HepG2 (cell line): ENCODE data around the gene ZDHHC14. TPM values are rescaled to one million over a fixed set of nuclear protein-coding genes. Genes with fewer than 3 reads are reported as not detected.
A peak's percentile ranks its signal among the peaks of the same experiment; 100 is the strongest.

ENCODE experiments used
- EHMT2 ChIP-seq: fragments of 200-600 bp; sonication (generic); IDR thresholded peaks from 2 replicates; pipeline ENCODE4 v1.7.0; 2017; ENCODE audit warnings: antibody characterized with exemption, low read depth, low read length, borderline replicate concordance
- ELF1 ChIP-seq: sonication (generic); formaldehyde crosslinking; IDR thresholded peaks from 2 replicates; pipeline ENCODE4 v1.4.0; 2020; ENCODE audit warnings: missing genetic modification reagents
- KDM4B ChIP-seq: sonication (generic); formaldehyde crosslinking; IDR thresholded peaks from 2 replicates; pipeline ENCODE4 v1.4.0; 2020; ENCODE audit warnings: missing genetic modification reagents
- LCORL ChIP-seq, 2 experiments: fragments of 450-650 bp in 1 of 2; sonication (generic) in 1 of 2; formaldehyde crosslinking in 1 of 2; IDR thresholded peaks; 2 replicates each; pipeline versions ENCODE4 v1.5.0 to v1.6.1; 2017 to 2020; ENCODE audit warnings: antibody characterized with exemption in 1 of 2, missing genetic modification reagents in 1 of 2
- MAX ChIP-seq: IDR thresholded peaks from 2 replicates; pipeline ENCODE4 v1.6.1; 2012; ENCODE audit warnings: inconsistent platforms
- POLR2G ChIP-seq: fragments of 200-400 bp; formaldehyde crosslinking; IDR thresholded peaks from 2 replicates; pipeline ENCODE4 v1.6.1; 2018; ENCODE audit warnings: mild to moderate bottlenecking, low read depth, low read length, moderate library complexity
- SCMH1 ChIP-seq: sonication (generic); formaldehyde crosslinking; IDR thresholded peaks from 2 replicates; pipeline ENCODE4 v1.9.0; 2021; ENCODE audit warnings: missing genetic modification reagents, mild to moderate bottlenecking, borderline replicate concordance
- TEAD3 ChIP-seq: optimal IDR thresholded peaks from 2 replicates; pipeline ENCODE3; 2016; ENCODE audit warnings: borderline replicate concordance
- THAP8 ChIP-seq: sonication (generic); formaldehyde crosslinking; IDR thresholded peaks from 2 replicates; pipeline ENCODE4 v1.5.1; 2020; ENCODE audit warnings: missing genetic modification reagents, mild to moderate bottlenecking, borderline replicate concordance
- ZBTB46 ChIP-seq: sonication (generic); formaldehyde crosslinking; IDR thresholded peaks from 2 replicates; pipeline ENCODE4 v1.4.0; 2020; ENCODE audit warnings: mild to moderate bottlenecking, missing genetic modification reagents, borderline replicate concordance
- ZFAT ChIP-seq: sonication (generic); formaldehyde crosslinking; conservative IDR thresholded peaks from 2 replicates; pipeline ENCODE4 v1.8.1; 2023; ENCODE audit warnings: missing genetic modification reagents, inconsistent platforms
- ZNF12 ChIP-seq: sonication (generic); formaldehyde crosslinking; IDR thresholded peaks from 2 replicates; pipeline ENCODE4 v1.5.0; 2020; ENCODE audit warnings: missing genetic modification reagents
- ZNF512B ChIP-seq: sonication (generic); formaldehyde crosslinking; IDR thresholded peaks from 2 replicates; pipeline ENCODE4 v1.5.1; 2020; ENCODE audit warnings: missing genetic modification reagents, mild to moderate bottlenecking, borderline replicate concordance
- ZNF782 ChIP-seq: sonication (generic); formaldehyde crosslinking; IDR thresholded peaks from 2 replicates; pipeline ENCODE4 v1.4.0; 2020; ENCODE audit warnings: missing genetic modification reagents, mild to moderate bottlenecking, borderline replicate concordance
- polyA plus RNA-seq, 8 experiments: library from polyadenylated mRNA; depleted of rRNA in 3 of 8; stranded (reverse) in 7 of 8; unstranded in 1 of 8; fragments of >200 nt; fragmentation: Illumina TruSeq in 4 of 8; extraction: Trizol in 4 of 8; gene quantifications; 2 replicates each; pipeline versions ENCODE4 v1.2.1 to v1.2.3, GENCODE V29; 2011 to 2016; ENCODE audit warnings: low read depth in 4 of 8, missing spikeins in 1 of 8, mixed read lengths in 1 of 8; ENCODE audit not compliant: insufficient read depth in 1 of 8
- total RNA-seq, 5 experiments: library from RNA; depleted of rRNA; stranded (reverse); fragments of >200 nt; fragmentation: Illumina TruSeq; extraction: Trizol; gene quantifications; 2 replicates each; pipeline ENCODE4 v1.2.3, GENCODE V29; 2016; ENCODE audit warnings: low read depth in 1 of 5
- TF ChIP-seq, protein P1 (sequence below), 2 experiments: sonication (generic) in 1 of 2; formaldehyde crosslinking in 1 of 2; IDR thresholded peaks; 2 replicates each; pipeline versions ENCODE4 v1.6.1 to v1.9.0; 2014 to 2022; ENCODE audit warnings: antibody characterized with exemption in 1 of 2, borderline replicate concordance in 1 of 2, inconsistent platforms in 1 of 2, low read depth in 1 of 2, missing genetic modification reagents in 1 of 2
- TF ChIP-seq, protein P2 (sequence below): sonication (generic); formaldehyde crosslinking; conservative IDR thresholded peaks from 2 replicates; pipeline ENCODE4 v1.4.0; 2020; ENCODE audit warnings: missing genetic modification reagents

Gene ZDHHC14
- total and polyA plus RNA-seq, 2 of the 13 experiments (the other 11 are each of a cell fraction or from before 2014, with no cell fraction given): 3.7 to 9.5 TPM

- TF ChIP-seq ZNF512B (CRISPR knock-in tag): no peak
- TF ChIP-seq LCORL (IDR thresholded peaks at IDR 0.05): no peak
- 0 out of 2 replicates have a peak, but pooled peaks have one; percentile 33 for TF ChIP-seq LCORL (CRISPR knock-in tag; IDR thresholded peaks at IDR 0.05)
- no peak for TF ChIP-seq TEAD3
- no peak for TF ChIP-seq ELF1
- TF ChIP-seq POLR2G: no peak
- TF ChIP-seq ZFAT (CRISPR knock-in tag): no peak
- TF ChIP-seq EHMT2: no peak
- TF ChIP-seq THAP8: no peak
- TF ChIP-seq ZNF12 (CRISPR knock-in tag): no peak
- TF ChIP-seq, protein P1, sequence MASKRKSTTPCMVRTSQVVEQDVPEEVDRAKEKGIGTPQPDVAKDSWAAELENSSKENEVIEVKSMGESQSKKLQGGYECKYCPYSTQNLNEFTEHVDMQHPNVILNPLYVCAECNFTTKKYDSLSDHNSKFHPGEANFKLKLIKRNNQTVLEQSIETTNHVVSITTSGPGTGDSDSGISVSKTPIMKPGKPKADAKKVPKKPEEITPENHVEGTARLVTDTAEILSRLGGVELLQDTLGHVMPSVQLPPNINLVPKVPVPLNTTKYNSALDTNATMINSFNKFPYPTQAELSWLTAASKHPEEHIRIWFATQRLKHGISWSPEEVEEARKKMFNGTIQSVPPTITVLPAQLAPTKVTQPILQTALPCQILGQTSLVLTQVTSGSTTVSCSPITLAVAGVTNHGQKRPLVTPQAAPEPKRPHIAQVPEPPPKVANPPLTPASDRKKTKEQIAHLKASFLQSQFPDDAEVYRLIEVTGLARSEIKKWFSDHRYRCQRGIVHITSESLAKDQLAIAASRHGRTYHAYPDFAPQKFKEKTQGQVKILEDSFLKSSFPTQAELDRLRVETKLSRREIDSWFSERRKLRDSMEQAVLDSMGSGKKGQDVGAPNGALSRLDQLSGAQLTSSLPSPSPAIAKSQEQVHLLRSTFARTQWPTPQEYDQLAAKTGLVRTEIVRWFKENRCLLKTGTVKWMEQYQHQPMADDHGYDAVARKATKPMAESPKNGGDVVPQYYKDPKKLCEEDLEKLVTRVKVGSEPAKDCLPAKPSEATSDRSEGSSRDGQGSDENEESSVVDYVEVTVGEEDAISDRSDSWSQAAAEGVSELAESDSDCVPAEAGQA (IDR thresholded peaks at IDR 0.05; ENCODE audit: low read depth): no peak
- TF ChIP-seq, protein P1 (CRISPR knock-in tag; IDR thresholded peaks at IDR 0.05; ENCODE audit: borderline replicate concordance): no peak
- TF ChIP-seq ZNF782 (CRISPR knock-in tag): no peak
- TF ChIP-seq MAX: peak; percentile 56
- TF ChIP-seq, protein P2, sequence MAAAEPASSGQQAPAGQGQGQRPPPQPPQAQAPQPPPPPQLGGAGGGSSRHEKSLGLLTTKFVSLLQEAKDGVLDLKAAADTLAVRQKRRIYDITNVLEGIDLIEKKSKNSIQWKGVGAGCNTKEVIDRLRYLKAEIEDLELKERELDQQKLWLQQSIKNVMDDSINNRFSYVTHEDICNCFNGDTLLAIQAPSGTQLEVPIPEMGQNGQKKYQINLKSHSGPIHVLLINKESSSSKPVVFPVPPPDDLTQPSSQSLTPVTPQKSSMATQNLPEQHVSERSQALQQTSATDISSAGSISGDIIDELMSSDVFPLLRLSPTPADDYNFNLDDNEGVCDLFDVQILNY: no peak
- no peak for TF ChIP-seq ZBTB46 (CRISPR knock-in tag)
- no peak for TF ChIP-seq SCMH1 (CRISPR knock-in tag)
- TF ChIP-seq KDM4B (CRISPR knock-in tag): no peak
Measured at GRCh38 chr6:157424491-157425020, 43.6 kb downstream of the ZDHHC14 start (continued).
